Measurements from ENCODE around the gene SPATS2L.

The SPATS2L gene

GRCh38 chr2:200296118-200296517 is 10.4 kb upstream of the SPATS2L start:
- DNase-seq (ENCODE audit: extremely low read depth in 1 of 2, low read depth in 1 of 2): no peak

DNA sequence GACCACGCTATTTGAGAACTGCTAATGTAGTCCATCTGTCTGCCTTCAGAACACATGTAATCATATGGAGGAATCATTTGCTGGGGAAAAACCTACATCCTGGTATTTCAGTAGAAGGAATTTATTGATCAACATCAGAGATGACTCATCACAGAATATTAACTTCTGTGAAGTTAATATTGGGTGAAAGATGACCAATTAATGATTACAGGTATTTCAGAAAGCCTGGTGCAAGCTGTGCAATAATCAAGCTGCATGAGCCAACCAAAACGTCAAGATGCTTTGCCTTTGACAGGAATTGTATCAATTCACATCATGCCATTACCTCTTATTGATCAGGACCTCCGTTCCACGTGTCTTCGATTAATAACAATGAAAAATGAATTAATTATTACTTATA is 9.4 kb upstream of the SPATS2L start:
- DNase-seq (ENCODE audit: extremely low read depth in 1 of 2, low read depth in 1 of 2): no peak

DNA sequence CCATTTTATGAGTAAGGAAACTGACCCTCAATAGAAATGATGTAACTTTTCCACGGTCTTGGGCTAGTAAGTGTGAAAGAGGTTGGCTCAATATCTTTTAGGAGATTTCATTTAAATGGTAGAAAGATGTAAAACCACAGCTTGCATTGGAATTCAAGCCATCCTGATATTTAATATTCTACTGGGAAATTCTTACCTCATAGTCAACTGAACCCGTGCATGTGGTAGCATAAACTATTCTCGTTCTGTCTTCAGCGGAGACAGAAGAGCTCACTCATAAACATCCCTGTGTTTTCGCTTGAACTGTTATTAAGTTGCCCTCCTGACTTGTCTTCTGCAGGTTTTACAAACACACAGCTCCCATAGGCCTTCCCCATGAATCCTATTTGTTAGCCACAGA is 8.5 kb upstream of the SPATS2L start:
- DNase-seq (ENCODE audit: extremely low read depth in 1 of 2, low read depth in 1 of 2): no peak

DNA sequence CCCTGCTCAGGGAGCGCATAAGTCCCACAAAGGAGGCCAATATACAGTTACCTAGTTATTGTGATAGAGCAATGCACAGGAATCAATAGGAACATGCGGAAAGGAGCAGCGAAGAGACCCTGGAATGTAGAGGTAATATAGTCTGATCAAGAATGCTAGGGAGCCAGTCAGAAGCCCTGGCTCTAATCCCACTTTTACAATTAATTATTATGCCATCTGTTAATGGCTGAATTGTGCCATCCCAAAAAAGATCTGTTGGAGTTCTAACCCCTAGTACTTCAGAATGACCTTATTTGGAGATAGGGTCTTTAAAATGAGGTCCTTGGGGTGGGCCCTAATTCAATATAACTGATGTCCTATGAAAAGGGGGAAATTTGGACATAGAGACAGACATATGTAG is 7.7 kb upstream of the SPATS2L start:
- no peak for DNase-seq (ENCODE audit: extremely low read depth in 1 of 2, low read depth in 1 of 2)

DNA sequence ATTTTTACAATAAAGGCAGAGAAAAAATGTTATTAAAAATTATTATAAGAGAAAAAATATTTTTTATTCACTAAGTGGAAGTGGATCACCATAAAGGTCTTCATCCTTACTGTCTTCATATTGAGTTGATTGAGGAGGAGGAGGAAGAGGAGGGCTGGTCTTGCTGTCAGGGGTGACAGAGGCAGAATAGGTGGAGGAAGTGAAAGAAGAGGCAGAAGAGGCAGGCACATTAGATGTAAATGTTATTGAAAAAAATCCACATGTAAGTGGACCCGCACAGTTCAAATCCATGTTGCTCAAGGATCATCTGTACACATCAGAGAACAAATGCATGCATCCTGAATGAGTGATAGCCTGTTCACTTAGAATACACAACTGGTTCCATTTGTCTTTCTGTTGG is 6.4 kb upstream of the SPATS2L start:
- DNase-seq (ENCODE audit: extremely low read depth in 1 of 2, low read depth in 1 of 2): no peak

DNA sequence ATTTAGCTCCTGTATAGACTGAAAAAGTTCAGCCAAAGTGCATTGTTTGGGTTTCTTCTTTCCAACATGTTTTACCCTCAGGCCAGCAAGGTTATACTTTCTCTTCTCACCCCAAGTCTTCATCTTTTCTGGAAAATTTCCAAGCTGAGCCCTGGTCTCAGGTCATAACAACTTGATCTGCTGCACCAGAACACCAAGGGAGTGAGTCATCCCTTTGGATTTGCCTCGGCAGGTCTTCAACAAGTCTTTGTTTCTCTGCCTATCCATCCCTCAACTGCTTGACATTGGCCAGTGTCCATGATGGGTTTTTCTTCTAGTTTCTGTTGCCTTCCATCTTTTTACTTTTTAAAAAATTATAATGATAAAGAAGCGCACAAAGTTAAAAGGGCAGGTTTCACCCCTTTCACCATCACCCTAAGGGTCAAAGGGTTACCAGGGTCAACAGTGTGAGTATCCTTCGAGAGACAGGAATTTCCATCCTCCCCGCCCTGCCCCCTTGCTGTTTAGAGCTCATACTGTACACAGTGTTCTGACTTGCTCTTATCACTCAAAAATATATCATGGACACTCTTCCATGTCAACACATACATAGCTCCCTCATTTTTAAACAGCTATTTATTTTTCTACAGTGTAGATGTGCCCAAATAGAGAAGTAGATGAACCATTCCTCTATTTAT is 5.7 kb upstream of the SPATS2L start:
- no peak for DNase-seq (ENCODE audit: extremely low read depth in 1 of 2, low read depth in 1 of 2)

DNA sequence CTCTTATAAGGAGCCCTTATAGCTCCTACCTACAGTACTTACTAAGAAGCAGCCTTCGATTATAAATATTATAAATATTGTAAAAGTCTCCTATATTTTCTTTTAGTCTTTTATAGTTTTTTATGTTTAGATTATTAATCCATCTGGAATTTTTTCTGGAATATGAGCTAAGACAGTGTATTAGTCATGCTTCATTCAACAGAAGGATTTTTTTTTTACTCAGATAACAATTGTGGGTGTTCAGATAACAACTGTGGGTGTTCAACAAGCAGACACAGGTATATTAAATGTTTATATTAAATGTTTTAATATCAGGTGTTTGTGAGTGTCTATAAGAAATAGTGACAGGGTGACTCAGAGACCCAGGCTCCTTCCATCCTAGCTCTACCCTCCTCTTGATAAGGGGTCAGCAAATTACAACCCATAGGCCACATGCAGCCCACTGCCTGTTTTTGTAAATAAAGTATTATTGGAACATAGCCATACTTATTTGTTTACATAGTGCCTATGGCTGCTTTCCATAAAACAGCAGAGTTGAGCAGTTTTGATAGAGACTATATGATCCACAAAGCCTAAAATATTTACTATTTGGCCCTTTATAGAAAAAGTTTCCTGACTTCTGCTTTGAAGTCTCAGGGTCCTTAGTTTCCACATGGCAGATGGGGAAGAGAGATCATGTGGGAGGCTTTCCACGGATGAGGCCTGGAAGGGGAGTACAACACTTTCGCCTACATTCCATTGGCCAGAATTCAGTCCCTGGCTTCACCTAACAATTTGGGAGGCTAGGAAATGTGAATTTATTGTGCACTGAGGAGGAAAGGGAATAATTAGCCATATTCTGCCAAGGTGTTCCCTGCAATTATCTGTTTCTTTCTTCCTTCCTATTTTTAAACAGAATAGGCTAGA is 4.3 kb upstream of the SPATS2L start:
- DNase-seq (ENCODE audit: extremely low read depth in 1 of 2, low read depth in 1 of 2): no peak

DNA sequence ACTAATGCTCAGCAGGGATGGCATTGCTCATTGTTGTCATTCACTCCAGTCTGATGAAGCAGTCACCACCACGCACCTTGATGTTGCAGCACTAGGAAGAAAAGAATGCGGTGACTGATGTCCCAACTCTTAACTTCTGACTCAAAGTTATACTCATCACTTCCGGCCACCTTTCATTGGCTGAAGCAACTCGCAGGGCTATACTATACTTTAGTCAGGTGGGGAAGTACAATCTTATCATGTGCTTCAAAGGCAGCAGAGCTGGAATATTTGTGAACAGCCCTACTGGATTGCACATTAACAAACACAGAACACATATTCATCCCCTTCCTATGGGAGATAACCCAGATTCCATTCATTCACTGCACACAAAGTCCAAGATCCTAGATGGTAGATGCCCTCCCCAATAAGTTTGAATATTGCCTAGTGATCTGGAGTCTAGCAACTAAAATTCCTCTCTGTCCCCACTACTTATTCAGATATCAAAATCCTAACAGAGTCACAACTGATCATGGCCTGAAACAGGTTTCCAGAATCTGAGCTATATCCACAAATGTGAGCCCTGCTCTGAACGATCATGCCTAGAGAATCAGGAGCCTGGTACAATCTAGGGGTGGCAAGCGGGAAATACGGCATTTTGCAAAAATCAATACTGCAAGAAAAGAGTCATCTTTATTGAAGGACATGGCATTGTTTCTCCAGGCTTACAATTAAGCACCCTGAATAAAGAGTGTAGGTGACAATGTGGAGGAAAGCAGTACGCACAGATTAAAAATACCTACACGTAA is 3.4 kb upstream of the SPATS2L start:
- DNase-seq (ENCODE audit: extremely low read depth in 1 of 2, low read depth in 1 of 2): no peak

DNA sequence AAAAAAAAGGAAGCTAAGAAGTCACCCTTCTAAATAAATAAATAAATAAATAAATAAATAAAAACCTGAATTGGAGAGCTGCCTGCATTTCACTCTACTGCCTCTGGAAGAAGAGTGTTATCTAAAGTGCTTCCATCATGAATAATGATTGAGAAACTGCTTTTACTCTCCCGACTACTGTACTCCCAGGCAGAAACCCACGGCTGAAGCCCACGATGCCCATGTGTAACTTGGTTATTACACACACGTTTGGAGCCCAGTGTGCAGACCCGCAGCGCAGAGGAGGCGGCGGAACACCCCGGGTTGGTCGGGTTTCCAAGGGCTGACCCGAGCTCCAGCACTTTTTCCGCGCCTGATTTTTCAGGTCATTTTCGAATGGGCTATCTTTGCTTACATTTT is 697 bp upstream of the SPATS2L start:
- no peak for DNase-seq (ENCODE audit: extremely low read depth in 1 of 2, low read depth in 1 of 2)

- DNase-seq (ENCODE audit: extremely low read depth in 1 of 2, low read depth in 1 of 2): no peak
These were observed 634 bp downstream of the SPATS2L start for GRCh38 chr2:200306931-200307723.

GRCh38 chr2:200307724-200308545 is 1.4 kb downstream of the SPATS2L start:
- DNase-seq (ENCODE audit: extremely low read depth in 1 of 2, low read depth in 1 of 2): no peak

- no peak for DNase-seq (ENCODE audit: extremely low read depth in 1 of 2, low read depth in 1 of 2)
These were observed 2.2 kb downstream of the SPATS2L start for GRCh38 chr2:200308546-200309295.

DNA sequence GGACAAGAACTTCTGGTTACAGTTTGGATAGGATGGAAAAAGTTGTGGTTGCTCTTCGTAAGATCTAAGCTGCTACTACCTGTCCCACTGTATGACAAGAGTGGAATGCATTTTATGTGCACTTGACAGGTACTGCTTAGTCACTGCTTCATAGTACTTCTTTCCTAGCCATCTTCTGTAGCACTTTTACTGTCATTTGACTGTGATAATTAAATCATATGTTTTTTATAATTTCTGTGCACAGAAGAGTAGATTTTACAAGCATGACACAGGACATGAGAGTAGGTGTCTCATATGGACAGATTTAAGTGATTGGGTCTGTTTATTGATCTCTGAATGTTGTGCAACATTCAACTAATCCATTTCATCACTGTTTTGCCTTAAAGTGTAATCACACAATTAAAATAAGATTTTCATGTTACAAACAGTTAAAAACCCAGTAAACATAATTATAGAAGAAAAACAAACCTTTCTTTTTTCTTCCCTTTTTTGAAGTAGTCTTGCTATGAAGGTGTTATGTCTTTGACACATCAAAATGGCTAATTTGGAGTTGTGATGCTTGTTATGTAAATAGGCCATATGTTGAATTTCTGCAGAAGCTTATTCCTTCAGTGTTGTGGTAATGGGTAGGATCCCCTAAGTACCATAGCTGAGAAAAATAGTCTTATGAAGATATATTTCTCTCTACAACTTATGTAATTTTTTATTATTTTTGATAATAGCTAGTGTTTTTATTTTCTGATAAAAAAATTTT is 3.0 kb downstream of the SPATS2L start:
- DNase-seq (ENCODE audit: extremely low read depth in 1 of 2, low read depth in 1 of 2): no peak

DNA sequence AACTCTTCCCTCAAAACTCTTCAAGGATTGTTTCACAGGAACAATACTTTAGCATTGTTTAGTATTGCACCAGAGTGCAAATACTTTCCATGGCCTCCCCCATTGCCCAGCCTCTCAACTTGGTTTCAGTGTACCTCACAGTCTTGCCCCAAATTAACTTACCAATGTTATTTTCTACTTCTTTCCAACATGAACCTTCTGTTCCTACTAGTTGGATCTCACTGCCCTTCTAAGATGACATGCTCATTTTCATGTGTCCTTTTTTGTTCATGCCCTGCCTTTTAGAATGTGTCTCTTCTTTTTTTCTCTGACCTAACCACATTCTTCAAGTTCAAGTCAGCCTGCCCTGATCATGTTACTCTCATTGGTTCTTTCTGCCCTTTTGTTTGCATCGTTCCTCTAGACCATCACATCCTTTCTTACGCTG is 4.1 kb downstream of the SPATS2L start:
- DNase-seq (ENCODE audit: extremely low read depth in 1 of 2, low read depth in 1 of 2): no peak

DNA sequence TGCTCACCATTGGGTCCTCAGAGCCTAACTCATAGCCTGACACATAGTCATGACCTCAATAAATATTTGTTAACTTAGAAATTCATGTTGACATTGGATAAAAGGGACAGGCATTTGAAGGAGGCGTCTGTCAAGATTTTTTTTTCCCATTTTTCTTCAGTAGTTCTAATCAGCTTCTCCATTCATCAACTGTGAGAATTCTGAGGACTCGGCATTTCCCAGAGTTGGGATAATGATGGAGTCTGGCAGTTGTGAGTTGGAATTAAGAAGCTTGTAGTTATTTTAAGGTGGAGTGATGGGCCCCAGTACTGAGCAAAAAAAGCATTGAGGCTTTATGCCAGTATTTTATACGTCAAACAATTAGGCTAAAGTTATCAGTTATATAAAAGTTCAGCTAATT is 4.6 kb downstream of the SPATS2L start:
- DNase-seq (ENCODE audit: extremely low read depth in 1 of 2, low read depth in 1 of 2): no peak

- no peak for DNase-seq (ENCODE audit: extremely low read depth in 1 of 2, low read depth in 1 of 2)
These were observed 8.6 kb downstream of the SPATS2L start for GRCh38 chr2:200314976-200315567.

DNA sequence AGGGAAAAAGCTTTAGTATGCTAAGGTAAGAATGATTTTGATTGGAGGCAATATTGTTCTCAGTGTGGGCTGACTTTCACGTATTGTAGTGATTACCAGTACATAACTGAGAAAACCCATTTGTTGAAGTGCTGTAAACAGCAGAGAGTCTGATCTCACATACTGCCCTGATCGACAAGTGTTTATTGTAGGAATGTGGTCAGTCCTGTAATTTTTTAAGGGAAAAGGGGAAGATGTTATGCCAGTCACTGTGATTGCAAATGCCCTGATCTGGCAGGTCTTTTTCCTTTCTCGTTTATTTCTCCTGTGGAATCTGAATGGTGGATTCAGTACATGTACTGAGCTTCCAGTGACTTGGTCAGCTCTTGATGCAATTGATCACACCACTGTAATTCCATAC is 11.5 kb downstream of the SPATS2L start:
- DNase-seq (ENCODE audit: extremely low read depth in 1 of 2, low read depth in 1 of 2): no peak

GRCh38 chr2:200318940-200319435 is 12.5 kb downstream of the SPATS2L start:
- no peak for DNase-seq (ENCODE audit: extremely low read depth in 1 of 2, low read depth in 1 of 2)
